Upper lobe of right lung (tissue), 1 donor: ENCODE data around the gene BFSP1. TPM values are rescaled to one million over a fixed set of nuclear protein-coding genes. Genes with fewer than 3 reads are reported as not detected.

Experiments
- ATAC-seq: fragments of 200-7000 bp; cut with Tn5 transposase; one replicate; pipeline ENCODE4 v1.9.1; 2020; ENCODE audit warnings: mild to moderate bottlenecking, moderate library complexity
- DNase-seq: peaks from one replicate; pipeline ENCODE4 v3.0.0-alpha.2; 2020
- H3K27ac ChIP-seq: fragments of 200-600 bp; one replicate; pipeline ENCODE4 v1.8.0; 2022
- H3K27me3 ChIP-seq: fragments of 200-600 bp; one replicate; pipeline ENCODE4 v1.8.0; 2022; ENCODE audit warnings: mild to moderate bottlenecking
- H3K36me3 ChIP-seq: fragments of 200-600 bp; one replicate; pipeline ENCODE4 v1.8.0; 2022
- H3K4me1 ChIP-seq: fragments of 200-600 bp; one replicate; pipeline ENCODE4 v1.8.0; 2022
- H3K4me3 ChIP-seq: fragments of 200-600 bp; one replicate; pipeline ENCODE4 v1.8.0; 2022; ENCODE audit warnings: mild to moderate bottlenecking
- H3K9me3 ChIP-seq: fragments of 200-600 bp; one replicate; pipeline ENCODE4 v1.8.0; 2022
- intact Hi-C: fragments of 100-400 bp; cut with DNase I; formaldehyde crosslinking; loops from one replicate; pipeline ENCODE4 v1.11.0; 2022
- total RNA-seq: library from RNA; stranded (reverse); fragmentation: NEBNext Ultra II Directional; extraction: Animal tissue kit (Norgen Biotek cat#: 25700); gene quantifications from one replicate; pipeline ENCODE4 v1.2.1, GENCODE V29; 2021
- TF ChIP-seq, protein P1 (sequence below): fragments of 200-600 bp; IDR thresholded peaks from one replicate; pipeline ENCODE4 v1.8.0; 2022; ENCODE audit warnings: antibody characterized with exemption
- donor health status: DM: no; HTN: yes; CAD: no; lungs with severe emphysema.

Gene BFSP1
- total RNA-seq, 1 donor from 2014 or later = 2.7 TPM

DNA sequence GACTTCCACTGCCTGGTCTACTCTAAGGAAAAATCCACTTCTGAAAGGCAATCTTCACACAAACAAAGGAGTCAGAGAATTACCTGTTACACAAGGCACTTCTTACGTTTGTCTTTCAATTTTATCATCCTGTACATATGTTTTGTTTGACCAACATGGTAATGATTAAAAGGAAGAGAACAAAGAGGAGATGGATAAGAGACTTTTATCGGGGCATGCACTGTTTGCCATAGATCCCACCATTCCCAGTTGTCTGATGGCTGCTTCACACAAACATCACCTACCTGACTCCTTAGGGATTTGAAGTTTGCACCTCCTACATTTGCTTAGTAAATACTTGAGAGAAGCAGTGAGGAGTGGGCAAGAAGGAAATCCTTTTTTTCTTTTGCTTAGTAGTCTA lies 87.1 kb downstream of the BFSP1 start:
- Histone ChIP-seq H3K36me3 (no peaks in the 10 kb centered on the region), H3K27me3 (peaks cover 12% of the 10 kb centered on the region), H3K4me3 (no peak overlapping the region), H3K4me1 (no peaks in the 10 kb centered on the region), H3K27ac (no peak overlapping the region), H3K9me3 (no peaks in the 10 kb centered on the region)
- TF ChIP-seq, protein P1, sequence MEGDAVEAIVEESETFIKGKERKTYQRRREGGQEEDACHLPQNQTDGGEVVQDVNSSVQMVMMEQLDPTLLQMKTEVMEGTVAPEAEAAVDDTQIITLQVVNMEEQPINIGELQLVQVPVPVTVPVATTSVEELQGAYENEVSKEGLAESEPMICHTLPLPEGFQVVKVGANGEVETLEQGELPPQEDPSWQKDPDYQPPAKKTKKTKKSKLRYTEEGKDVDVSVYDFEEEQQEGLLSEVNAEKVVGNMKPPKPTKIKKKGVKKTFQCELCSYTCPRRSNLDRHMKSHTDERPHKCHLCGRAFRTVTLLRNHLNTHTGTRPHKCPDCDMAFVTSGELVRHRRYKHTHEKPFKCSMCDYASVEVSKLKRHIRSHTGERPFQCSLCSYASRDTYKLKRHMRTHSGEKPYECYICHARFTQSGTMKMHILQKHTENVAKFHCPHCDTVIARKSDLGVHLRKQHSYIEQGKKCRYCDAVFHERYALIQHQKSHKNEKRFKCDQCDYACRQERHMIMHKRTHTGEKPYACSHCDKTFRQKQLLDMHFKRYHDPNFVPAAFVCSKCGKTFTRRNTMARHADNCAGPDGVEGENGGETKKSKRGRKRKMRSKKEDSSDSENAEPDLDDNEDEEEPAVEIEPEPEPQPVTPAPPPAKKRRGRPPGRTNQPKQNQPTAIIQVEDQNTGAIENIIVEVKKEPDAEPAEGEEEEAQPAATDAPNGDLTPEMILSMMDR = no peak
- ATAC-seq (no peak), DNase-seq (no peak)
- intact Hi-C loops = no loop called here

Other genes starting within 250 kb of the BFSP1 start
- gene DSTN, start 38.7 kb upstream of the BFSP1 start, total RNA-seq = 463 TPM
- 166 TPM for gene RRBP1, start 150.9 kb upstream of the BFSP1 start, total RNA-seq
- gene BANF2, start 168.6 kb upstream of the BFSP1 start, total RNA-seq = not detected